CD4-positive, alpha-beta T cell treated with Interleukin-12 subunit alpha and Interleukin-12 subunit beta, for 1 hour (primary cell): ENCODE results near the gene ILDR1.

Experiments
- DNase-seq: peaks from one replicate; pipeline ENCODE4 v3.0.0-alpha.2; 2020

ILDR1 gene

GRCh38 chr3:121992601-121993560 lies 29.2 kb downstream of the ILDR1 start:
- DNase-seq = no peak

GRCh38 chr3:121989943-121990342 lies 32.1 kb downstream of the ILDR1 start:
- no peak for DNase-seq

GRCh38 chr3:121988146-121988545 lies 33.9 kb downstream of the ILDR1 start:
- DNase-seq = no peak

GRCh38 chr3:121985846-121986245 lies 36.2 kb downstream of the ILDR1 start:
- DNase-seq = no peak

- no peak for DNase-seq
These were observed 40.6 kb downstream of the ILDR1 start for GRCh38 chr3:121981473-121981872.

- DNase-seq = no peak
These were observed 41.6 kb downstream of the ILDR1 start for GRCh38 chr3:121980450-121980796.

GRCh38 chr3:121979734-121980449 lies 42.2 kb downstream of the ILDR1 start:
- no peak for DNase-seq

- no peak for DNase-seq
These were observed 42.8 kb downstream of the ILDR1 start for GRCh38 chr3:121979246-121979645.

GRCh38 chr3:121976727-121977126 lies 45.3 kb downstream of the ILDR1 start:
- no peak for DNase-seq

GRCh38 chr3:121975702-121976302 lies 46.2 kb downstream of the ILDR1 start:
- DNase-seq = no peak

- no peak for DNase-seq
These were observed 47.4 kb downstream of the ILDR1 start for GRCh38 chr3:121974601-121975111.

- no peak for DNase-seq
These were observed 52.0 kb downstream of the ILDR1 start for GRCh38 chr3:121970047-121970446.

GRCh38 chr3:121969631-121970030 lies 52.4 kb downstream of the ILDR1 start:
- DNase-seq = no peak

GRCh38 chr3:121963608-121964007 lies 58.4 kb downstream of the ILDR1 start:
- no peak for DNase-seq

- no peak for DNase-seq
These were observed 59.6 kb downstream of the ILDR1 start for GRCh38 chr3:121962443-121962842.

GRCh38 chr3:121961283-121961682 lies 60.8 kb downstream of the ILDR1 start:
- DNase-seq = no peak

GRCh38 chr3:121958801-121959200 lies 63.2 kb downstream of the ILDR1 start:
- DNase-seq = no peak

- DNase-seq = no peak
These were observed 64.2 kb downstream of the ILDR1 start for GRCh38 chr3:121957674-121958415.

- no peak for DNase-seq
These were observed 65.7 kb downstream of the ILDR1 start for GRCh38 chr3:121956363-121956762.

GRCh38 chr3:121951291-121951919 lies 70.6 kb downstream of the ILDR1 start:
- no peak for DNase-seq

- no peak for DNase-seq
These were observed 73.4 kb downstream of the ILDR1 start for GRCh38 chr3:121948641-121949040.

- DNase-seq = no peak
These were observed 78.6 kb downstream of the ILDR1 start for GRCh38 chr3:121943431-121943830.
